ENCODE results near the gene ZBTB7B.

The ZBTB7B gene

GRCh38 chr1:155002464-155003226, at the start of gene ZBTB7B:
TSS of gene ZBTB7B (plus strand) at chr1:155002802. CDS start at chr1:155014661, 11,859 bp downstream.
- no peak for DNase-seq

- DNase-seq = no peak
Measured at GRCh38 chr1:154953611-154954038, 49.0 kb upstream of the ZBTB7B start.

GRCh38 chr1:154954541-154954940, 48.1 kb upstream of the ZBTB7B start:
- DNase-seq = peak; percentile 50

- peak; percentile 99 for DNase-seq
Measured at GRCh38 chr1:154955039-154955717, 47.4 kb upstream of the ZBTB7B start.

- DNase-seq = peak; percentile 95
Measured at GRCh38 chr1:154955718-154956543, 46.7 kb upstream of the ZBTB7B start, which contains the start of gene PBXIP1. TSS of gene PBXIP1 (minus strand) at chr1:154956099. CDS start at chr1:154953721, 2,378 bp downstream.

GRCh38 chr1:154956544-154956941, 46.1 kb upstream of the ZBTB7B start:
- DNase-seq = peak; percentile 42

GRCh38 chr1:154957091-154957657, 45.4 kb upstream of the ZBTB7B start:
- no peak for DNase-seq

GRCh38 chr1:154958036-154958435, 44.6 kb upstream of the ZBTB7B start:
- no peak for DNase-seq

- no peak for DNase-seq
Measured at GRCh38 chr1:154958681-154959425, 43.7 kb upstream of the ZBTB7B start.

GRCh38 chr1:154959426-154959780, 43.2 kb upstream of the ZBTB7B start:
- DNase-seq = no peak

- no peak for DNase-seq
Measured at GRCh38 chr1:154960446-154961136, 42.0 kb upstream of the ZBTB7B start.

GRCh38 chr1:154961207-154962155, 41.1 kb upstream of the ZBTB7B start, which contains the start of gene PYGO2:
TSS of gene PYGO2 (minus strand) at chr1:154961782. CDS start at chr1:154961576, 206 bp downstream.
- DNase-seq = peak; percentile 90

- DNase-seq = peak; percentile 68
Measured at GRCh38 chr1:154962156-154962749, 40.3 kb upstream of the ZBTB7B start.

- DNase-seq = no peak
Measured at GRCh38 chr1:154962795-154963330, 39.7 kb upstream of the ZBTB7B start.

GRCh38 chr1:154963643-154964042, 39.0 kb upstream of the ZBTB7B start:
- no peak for DNase-seq

- DNase-seq = no peak
Measured at GRCh38 chr1:154964359-154964758, 38.2 kb upstream of the ZBTB7B start.

GRCh38 chr1:154966111-154966510, 36.5 kb upstream of the ZBTB7B start:
- DNase-seq = no peak

GRCh38 chr1:154967331-154967950, 35.2 kb upstream of the ZBTB7B start:
- no peak for DNase-seq

GRCh38 chr1:154968731-154969130, 33.9 kb upstream of the ZBTB7B start:
- peak; percentile 25 for DNase-seq
